HepG2 (cell line): ENCODE data around the gene CCDC86. TPM values are rescaled to one million over a fixed set of nuclear protein-coding genes. Genes with fewer than 3 reads are reported as not detected.

Experiments used
- AHR ChIP-seq: IDR thresholded peaks from 2 replicates; pipeline ENCODE4 v1.6.1; 2018; ENCODE audit warnings: missing genetic modification reagents, missing compliant biosample characterization
- ARNTL ChIP-seq: sonication (generic); formaldehyde crosslinking; IDR thresholded peaks from 2 replicates; pipeline ENCODE4 v1.4.0; 2020; ENCODE audit warnings: mild to moderate bottlenecking, missing genetic modification reagents
- BRCA1 ChIP-seq: sonication (generic); formaldehyde crosslinking; IDR thresholded peaks from 2 replicates; pipeline ENCODE4 v1.4.0; 2020; ENCODE audit warnings: missing genetic modification reagents
- CBX2 ChIP-seq, 2 experiments: fragments of 200-600 bp in 1 of 2; sonication (generic); formaldehyde crosslinking in 1 of 2; IDR thresholded peaks; 2 replicates each; pipeline versions ENCODE4 v1.7.0 to v1.8.1; 2018 to 2022; ENCODE audit warnings: low read depth in 2 of 2, low read length in 1 of 2, mild to moderate bottlenecking in 1 of 2, missing genetic modification reagents in 1 of 2
- ERF ChIP-seq: IDR thresholded peaks from 2 replicates; pipeline ENCODE4 v1.6.1; 2018; ENCODE audit warnings: missing biosample characterization, missing genetic modification reagents
- KDM4B ChIP-seq: sonication (generic); formaldehyde crosslinking; IDR thresholded peaks from 2 replicates; pipeline ENCODE4 v1.4.0; 2020; ENCODE audit warnings: missing genetic modification reagents
- NONO ChIP-seq, 2 experiments: fragments of 450-650 bp in 1 of 2; sonication (generic) in 1 of 2; formaldehyde crosslinking in 1 of 2; IDR thresholded peaks in 1 of 2; conservative IDR thresholded peaks in 1 of 2; 2 replicates each; pipeline versions ENCODE4 v1.6.1 to v1.8.0; 2017 to 2022; ENCODE audit warnings: mild to moderate bottlenecking in 1 of 2, missing genetic modification reagents in 1 of 2, moderate library complexity in 1 of 2
- ONECUT2 ChIP-seq: sonication (generic); formaldehyde crosslinking; IDR thresholded peaks from 2 replicates; pipeline ENCODE4 v1.4.0; 2020; ENCODE audit warnings: missing genetic modification reagents
- PPARG ChIP-seq: conservative IDR thresholded peaks from 2 replicates; pipeline ENCODE4 v1.6.1; 2016; ENCODE audit warnings: missing biosample characterization, missing genetic modification reagents
- REL ChIP-seq: sonication (generic); formaldehyde crosslinking; conservative IDR thresholded peaks from 2 replicates; pipeline ENCODE4 v1.8.0; 2022; ENCODE audit warnings: mild to moderate bottlenecking, missing genetic modification reagents, moderate library complexity
- SPEN ChIP-seq: sonication (generic); formaldehyde crosslinking; IDR thresholded peaks from 2 replicates; pipeline ENCODE4 v1.5.1; 2020; ENCODE audit warnings: low read depth, mild to moderate bottlenecking, missing genetic modification reagents
- TBL1XR1 ChIP-seq: fragments of 150-350 bp; IDR thresholded peaks from 2 replicates; pipeline ENCODE4 v1.6.1; 2014; ENCODE audit warnings: borderline replicate concordance, low read length; ENCODE audit not compliant: partially characterized antibody
- THAP11 ChIP-seq: IDR thresholded peaks from 2 replicates; pipeline ENCODE4 v1.6.1; 2016; ENCODE audit warnings: missing biosample characterization, missing genetic modification reagents
- U2AF1 ChIP-seq: fragments of 200-400 bp; formaldehyde crosslinking; optimal IDR thresholded peaks from 2 replicates; pipeline ENCODE3; 2017; ENCODE audit warnings: mild to moderate bottlenecking, low read depth, low read length
- ZFP90 ChIP-seq: sonication (generic); formaldehyde crosslinking; IDR thresholded peaks from 2 replicates; pipeline ENCODE4 v1.8.0; 2022; ENCODE audit warnings: missing genetic modification reagents, mild to moderate bottlenecking, inconsistent platforms, borderline replicate concordance
- ZNF207 ChIP-seq: fragments of 450-650 bp; IDR thresholded peaks from 2 replicates; pipeline ENCODE4 v1.6.1; 2016; ENCODE audit warnings: antibody characterized with exemption, borderline replicate concordance
- ZNF382 ChIP-seq: sonication (generic); formaldehyde crosslinking; IDR thresholded peaks from 2 replicates; pipeline ENCODE4 v1.5.0; 2020; ENCODE audit warnings: missing genetic modification reagents, mild to moderate bottlenecking, borderline replicate concordance
- ZNF652 ChIP-seq: IDR thresholded peaks from 2 replicates; pipeline ENCODE4 v1.6.1; 2016; ENCODE audit warnings: low read depth, borderline replicate concordance
- ZNF781 ChIP-seq: sonication (generic); formaldehyde crosslinking; IDR thresholded peaks from 2 replicates; pipeline ENCODE4 v1.5.1; 2020; ENCODE audit warnings: borderline replicate concordance, mild to moderate bottlenecking, missing genetic modification reagents; ENCODE audit errors: not compliant biosample characterization
- polyA plus RNA-seq, 8 experiments: library from polyadenylated mRNA; depleted of rRNA in 3 of 8; stranded (reverse) in 7 of 8; unstranded in 1 of 8; fragments of >200 nt; fragmentation: Illumina TruSeq in 4 of 8; extraction: Trizol in 4 of 8; gene quantifications; 2 replicates each; pipeline versions ENCODE4 v1.2.1 to v1.2.3, GENCODE V29; 2011 to 2016; ENCODE audit warnings: low read depth in 4 of 8, missing spikeins in 1 of 8, mixed read lengths in 1 of 8; ENCODE audit not compliant: insufficient read depth in 1 of 8
- total RNA-seq, 5 experiments: library from RNA; depleted of rRNA; stranded (reverse); fragments of >200 nt; fragmentation: Illumina TruSeq; extraction: Trizol; gene quantifications; 2 replicates each; pipeline ENCODE4 v1.2.3, GENCODE V29; 2016; ENCODE audit warnings: low read depth in 1 of 5
- TF ChIP-seq, protein P1 (sequence below): sonication (generic); formaldehyde crosslinking; IDR thresholded peaks from 2 replicates; pipeline ENCODE4 v1.8.0; 2022; ENCODE audit warnings: missing genetic modification reagents, mild to moderate bottlenecking, moderate library complexity, borderline replicate concordance
- TF ChIP-seq, protein P2 (sequence below): sonication (generic); formaldehyde crosslinking; conservative IDR thresholded peaks from 2 replicates; pipeline ENCODE4 v1.8.0; 2022; ENCODE audit warnings: missing genetic modification reagents
- TF ChIP-seq, protein P3 (sequence below): sonication (generic); formaldehyde crosslinking; conservative IDR thresholded peaks from 2 replicates; pipeline ENCODE4 v1.8.0; 2022; ENCODE audit warnings: low read depth, missing genetic modification reagents
- TF ChIP-seq, protein P4 (sequence below): sonication (generic); formaldehyde crosslinking; IDR thresholded peaks from 2 replicates; pipeline ENCODE4 v1.5.1; 2020; ENCODE audit warnings: mild to moderate bottlenecking, missing genetic modification reagents, moderate library complexity

Gene CCDC86
- total and polyA plus RNA-seq, 2 of the 13 experiments (the other 11 are each of a cell fraction or from before 2014, with no cell fraction given) = 33.8 to 37.6 TPM

DNA sequence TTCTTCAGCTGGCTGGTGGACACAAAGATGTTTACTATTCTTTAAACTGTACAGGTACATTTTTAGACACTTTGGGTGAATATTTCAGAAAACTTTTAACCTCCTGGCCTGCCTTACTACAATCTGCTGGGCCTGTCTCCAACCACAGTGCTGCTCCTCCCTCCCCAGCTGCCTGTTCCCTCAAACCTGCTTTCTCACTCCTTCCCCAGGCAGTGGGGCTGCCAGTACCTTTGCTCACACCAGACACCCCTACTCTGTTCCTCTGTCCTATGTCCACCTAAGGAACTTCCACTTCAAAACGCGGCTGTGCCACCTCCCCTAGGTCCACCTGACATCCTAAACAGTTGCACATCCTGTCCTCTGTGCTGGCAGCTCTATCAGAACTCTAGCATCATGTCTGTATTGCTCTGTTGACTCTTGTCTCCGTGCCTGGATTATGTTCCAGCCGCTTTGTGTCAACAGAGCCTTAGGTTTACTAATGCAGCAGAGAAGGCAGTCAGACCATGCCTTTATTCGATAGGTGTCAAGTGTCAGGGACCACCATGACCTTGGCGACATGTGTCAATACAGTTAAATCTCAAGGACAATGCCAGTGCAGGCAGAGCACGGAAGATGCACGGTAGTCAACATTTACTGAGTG, 38.9 kb downstream of the CCDC86 start (continued):
- TF ChIP-seq, protein P1, sequence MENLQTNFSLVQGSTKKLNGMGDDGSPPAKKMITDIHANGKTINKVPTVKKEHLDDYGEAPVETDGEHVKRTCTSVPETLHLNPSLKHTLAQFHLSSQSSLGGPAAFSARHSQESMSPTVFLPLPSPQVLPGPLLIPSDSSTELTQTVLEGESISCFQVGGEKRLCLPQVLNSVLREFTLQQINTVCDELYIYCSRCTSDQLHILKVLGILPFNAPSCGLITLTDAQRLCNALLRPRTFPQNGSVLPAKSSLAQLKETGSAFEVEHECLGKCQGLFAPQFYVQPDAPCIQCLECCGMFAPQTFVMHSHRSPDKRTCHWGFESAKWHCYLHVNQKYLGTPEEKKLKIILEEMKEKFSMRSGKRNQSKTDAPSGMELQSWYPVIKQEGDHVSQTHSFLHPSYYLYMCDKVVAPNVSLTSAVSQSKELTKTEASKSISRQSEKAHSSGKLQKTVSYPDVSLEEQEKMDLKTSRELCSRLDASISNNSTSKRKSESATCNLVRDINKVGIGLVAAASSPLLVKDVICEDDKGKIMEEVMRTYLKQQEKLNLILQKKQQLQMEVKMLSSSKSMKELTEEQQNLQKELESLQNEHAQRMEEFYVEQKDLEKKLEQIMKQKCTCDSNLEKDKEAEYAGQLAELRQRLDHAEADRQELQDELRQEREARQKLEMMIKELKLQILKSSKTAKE (CRISPR knock-in tag) = peak; percentile 99
- TF ChIP-seq SPEN (CRISPR knock-in tag) (peak; percentile 69; the same call in 1 of the 2 replicates), PPARG (CRISPR knock-in tag) (peak; percentile 89), ZNF652 (CRISPR knock-in tag) (peak; percentile 69; the same call in 1 of the 2 replicates), ZNF207 (no peak), THAP11 (CRISPR knock-in tag) (peak; percentile 85), ZFP90 (CRISPR knock-in tag) (peak; percentile 91; the same call in 1 of the 2 replicates), U2AF1 (no peak), ERF (peak; percentile 97), TBL1XR1 (peak; percentile 87), ONECUT2 (CRISPR knock-in tag) (peak; percentile 75; the same call in 1 of the 2 replicates), NONO (IDR thresholded peaks at IDR 0.05) (no peak), NONO (CRISPR knock-in tag; conservative IDR thresholded peaks at IDR 0.05) (peak; percentile 96), CBX2 (IDR thresholded peaks at IDR 0.05; ENCODE audit: low read depth, low read length) (no peak), CBX2 (CRISPR knock-in tag; IDR thresholded peaks at IDR 0.05; ENCODE audit: low read depth) (peak; percentile 91), ARNTL (CRISPR knock-in tag) (peak; percentile 83), ZNF781 (CRISPR knock-in tag) (peak; percentile 38), BRCA1 (CRISPR knock-in tag) (peak; percentile 88; the same call in 1 of the 2 replicates), KDM4B (CRISPR knock-in tag) (peak; percentile 83; the same call in 1 of the 2 replicates), REL (peak; percentile 68; the same call in 1 of the 2 replicates), AHR (CRISPR knock-in tag) (peak; percentile 91; the same call in 1 of the 2 replicates), ZNF382 (CRISPR knock-in tag) (no peak)
- TF ChIP-seq, protein P2, sequence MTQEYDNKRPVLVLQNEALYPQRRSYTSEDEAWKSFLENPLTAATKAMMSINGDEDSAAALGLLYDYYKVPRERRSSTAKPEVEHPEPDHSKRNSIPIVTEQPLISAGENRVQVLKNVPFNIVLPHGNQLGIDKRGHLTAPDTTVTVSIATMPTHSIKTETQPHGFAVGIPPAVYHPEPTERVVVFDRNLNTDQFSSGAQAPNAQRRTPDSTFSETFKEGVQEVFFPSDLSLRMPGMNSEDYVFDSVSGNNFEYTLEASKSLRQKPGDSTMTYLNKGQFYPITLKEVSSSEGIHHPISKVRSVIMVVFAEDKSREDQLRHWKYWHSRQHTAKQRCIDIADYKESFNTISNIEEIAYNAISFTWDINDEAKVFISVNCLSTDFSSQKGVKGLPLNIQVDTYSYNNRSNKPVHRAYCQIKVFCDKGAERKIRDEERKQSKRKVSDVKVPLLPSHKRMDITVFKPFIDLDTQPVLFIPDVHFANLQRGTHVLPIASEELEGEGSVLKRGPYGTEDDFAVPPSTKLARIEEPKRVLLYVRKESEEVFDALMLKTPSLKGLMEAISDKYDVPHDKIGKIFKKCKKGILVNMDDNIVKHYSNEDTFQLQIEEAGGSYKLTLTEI (CRISPR knock-in tag) = no peak
- TF ChIP-seq, protein P3, sequence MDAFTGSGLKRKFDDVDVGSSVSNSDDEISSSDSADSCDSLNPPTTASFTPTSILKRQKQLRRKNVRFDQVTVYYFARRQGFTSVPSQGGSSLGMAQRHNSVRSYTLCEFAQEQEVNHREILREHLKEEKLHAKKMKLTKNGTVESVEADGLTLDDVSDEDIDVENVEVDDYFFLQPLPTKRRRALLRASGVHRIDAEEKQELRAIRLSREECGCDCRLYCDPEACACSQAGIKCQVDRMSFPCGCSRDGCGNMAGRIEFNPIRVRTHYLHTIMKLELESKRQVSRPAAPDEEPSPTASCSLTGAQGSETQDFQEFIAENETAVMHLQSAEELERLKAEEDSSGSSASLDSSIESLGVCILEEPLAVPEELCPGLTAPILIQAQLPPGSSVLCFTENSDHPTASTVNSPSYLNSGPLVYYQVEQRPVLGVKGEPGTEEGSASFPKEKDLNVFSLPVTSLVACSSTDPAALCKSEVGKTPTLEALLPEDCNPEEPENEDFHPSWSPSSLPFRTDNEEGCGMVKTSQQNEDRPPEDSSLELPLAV (CRISPR knock-in tag) = no peak
- TF ChIP-seq, protein P4, sequence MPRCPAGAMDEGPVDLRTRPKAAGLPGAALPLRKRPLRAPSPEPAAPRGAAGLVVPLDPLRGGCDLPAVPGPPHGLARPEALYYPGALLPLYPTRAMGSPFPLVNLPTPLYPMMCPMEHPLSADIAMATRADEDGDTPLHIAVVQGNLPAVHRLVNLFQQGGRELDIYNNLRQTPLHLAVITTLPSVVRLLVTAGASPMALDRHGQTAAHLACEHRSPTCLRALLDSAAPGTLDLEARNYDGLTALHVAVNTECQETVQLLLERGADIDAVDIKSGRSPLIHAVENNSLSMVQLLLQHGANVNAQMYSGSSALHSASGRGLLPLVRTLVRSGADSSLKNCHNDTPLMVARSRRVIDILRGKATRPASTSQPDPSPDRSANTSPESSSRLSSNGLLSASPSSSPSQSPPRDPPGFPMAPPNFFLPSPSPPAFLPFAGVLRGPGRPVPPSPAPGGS = no peak
